HG03280 (cell line): ENCODE results near the gene NINL.

Experiments used
- ATAC-seq: cut with Tn5 transposase; IDR thresholded peaks from one replicate; pipeline ENCODE4 v1.9.1; 2021; ENCODE audit warnings: mild to moderate bottlenecking, moderate library complexity; ENCODE audit not compliant: unreplicated experiment

The NINL gene

DNA sequence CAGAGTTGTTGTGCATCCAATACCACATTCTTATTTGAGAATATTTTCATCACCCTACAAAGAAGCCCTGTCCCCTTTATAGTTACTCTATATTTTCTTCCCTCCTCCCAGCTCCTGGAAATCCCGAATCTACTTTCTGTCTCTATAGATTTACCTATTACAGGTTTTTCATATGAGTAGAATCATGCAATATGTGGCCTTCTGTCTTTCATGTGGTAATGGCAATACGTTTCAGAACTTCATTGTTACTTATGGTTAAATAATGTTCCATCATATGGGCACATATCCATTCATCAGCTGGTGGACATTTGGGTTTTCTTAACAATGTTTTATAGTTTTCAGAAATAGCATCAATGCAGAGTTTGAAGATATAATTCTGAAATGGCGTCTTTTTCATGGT is 160.8 kb downstream of the NINL start:
- ATAC-seq: no peak

DNA sequence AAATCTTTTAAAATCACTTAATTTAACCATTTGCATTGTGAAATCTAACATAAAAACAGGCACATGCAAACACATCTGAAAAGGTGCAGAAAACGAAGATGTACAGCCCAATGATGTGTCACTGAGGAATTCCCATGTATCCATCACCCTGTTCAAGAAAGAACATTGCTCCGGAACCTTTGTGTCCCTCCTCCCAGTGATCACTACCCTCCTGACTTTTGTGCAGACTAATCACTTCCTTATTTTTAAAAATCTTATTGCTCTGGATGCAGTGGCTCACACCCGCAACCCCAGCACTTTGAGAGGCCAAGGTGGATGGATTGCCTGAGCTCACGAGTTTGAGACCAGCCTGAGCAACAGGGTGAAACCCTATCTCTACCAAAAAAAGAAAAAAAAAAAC is 163.3 kb downstream of the NINL start:
- no peak for ATAC-seq

GRCh38 chr20:25421102-25421501 is 164.2 kb downstream of the NINL start:
- ATAC-seq: no peak

GRCh38 chr20:25418776-25419175 is 166.6 kb downstream of the NINL start:
- ATAC-seq: no peak

DNA sequence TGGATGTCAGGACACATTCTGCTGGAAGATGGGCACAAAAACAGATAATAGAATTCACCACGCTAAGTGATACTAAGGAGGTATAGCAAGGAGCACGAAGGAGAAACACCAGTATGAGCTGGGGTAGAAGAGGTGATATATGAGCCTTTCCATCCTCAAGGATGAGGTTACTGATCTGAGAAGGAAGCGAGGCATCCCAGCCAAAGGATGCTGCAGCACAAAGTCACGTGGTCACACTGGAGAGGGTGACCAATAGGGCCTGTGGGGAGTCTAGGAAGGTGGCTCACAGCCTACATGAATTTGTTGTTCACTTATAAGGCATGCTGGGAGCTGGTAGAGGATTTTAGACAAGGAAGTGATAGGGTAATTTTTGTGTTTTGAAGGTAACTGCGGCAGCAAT is 176.4 kb downstream of the NINL start:
- ATAC-seq: no peak

DNA sequence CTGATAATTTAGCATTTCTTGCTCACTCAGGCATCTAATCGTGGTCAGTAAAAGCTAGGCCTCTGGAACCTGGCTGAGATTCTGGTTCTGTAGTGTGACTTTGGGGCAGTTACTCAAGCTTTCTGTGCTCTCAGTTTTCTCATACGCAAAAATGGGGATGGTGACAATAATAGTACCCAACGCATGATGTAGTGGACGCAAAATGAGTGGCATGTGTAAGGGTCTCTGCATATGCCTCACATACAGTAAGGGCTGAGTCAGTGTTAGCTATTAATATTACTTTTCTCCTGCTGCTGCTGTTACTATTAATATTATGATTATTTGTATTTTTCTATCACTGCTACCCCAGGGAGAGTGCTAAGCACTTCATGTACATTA is 177.2 kb downstream of the NINL start:
- ATAC-seq: no peak

- ATAC-seq: peak; percentile 88
These were observed 177.8 kb downstream of the NINL start, which contains the start of gene GINS1 for GRCh38 chr20:25407311-25408169. Gene GINS1 (plus strand): TSS chr20:25407673. CDS start chr20:25407821, 148 bp downstream.
